ENCODE results near the gene NTRK2. TPM values are rescaled to one million over a fixed set of nuclear protein-coding genes. Genes with fewer than 3 reads are reported as not detected.

Gene NTRK2
- total and polyA plus RNA-seq, 2 donors: 7.7 to 56.7 TPM

DNA sequence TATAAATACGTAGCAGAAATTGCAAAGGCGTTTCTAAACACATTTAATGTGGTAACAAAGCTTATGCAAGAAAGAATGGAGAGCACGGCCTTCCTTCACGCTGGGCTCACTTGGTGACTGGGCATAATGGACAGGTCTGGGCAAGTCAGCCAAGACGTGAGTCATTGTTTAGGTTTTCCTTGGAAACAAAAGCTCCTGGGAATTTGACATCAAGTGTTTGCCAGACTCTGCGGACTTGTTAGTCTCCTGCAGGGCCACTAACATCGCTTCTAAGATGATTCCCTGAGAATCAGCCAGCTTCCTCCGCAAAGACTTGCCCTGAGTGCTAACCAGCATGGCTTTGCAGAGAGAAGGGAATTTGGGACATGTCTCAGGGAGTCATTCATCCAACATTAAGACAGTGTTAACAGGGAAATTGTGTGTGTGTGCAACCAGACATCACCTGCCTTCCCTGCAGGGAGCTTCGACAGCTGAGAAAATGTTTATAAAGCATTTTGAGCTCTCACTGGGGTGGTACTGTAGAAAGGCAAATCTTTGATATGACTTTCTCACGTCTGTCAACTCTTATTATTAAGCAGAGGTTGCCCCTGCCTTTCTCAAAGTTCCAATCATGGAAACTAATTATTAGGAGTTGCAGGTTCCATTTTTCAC is 182.5 kb downstream of the NTRK2 start:
- no peak overlapping the region for H3K27ac ChIP-seq (ENCODE audit: low read depth)

GRCh38 chr9:84852617-84853301 is 183.2 kb downstream of the NTRK2 start:
- no peak for DNase-seq (ENCODE audit: extremely low spot score)
- H3K4me1 ChIP-seq (ENCODE audit: insufficient read depth): no peaks in the 10 kb centered on the region
- WGBS: 60% methylated on average over 1 of the region's 1 CpG
- no peak overlapping the region for H3K27ac ChIP-seq (ENCODE audit: low read depth)
- no peaks in the 10 kb centered on the region for H3K36me3 ChIP-seq (ENCODE audit: insufficient read depth)
- H3K4me3 ChIP-seq (ENCODE audit: low read depth, low read length): no peak overlapping the region

More for the DNA sequence above, 182.5 kb downstream of the NTRK2 start:
- H3K4me1 ChIP-seq (ENCODE audit: insufficient read depth): no peaks in the 10 kb centered on the region
- no peak overlapping the region for H3K4me3 ChIP-seq (ENCODE audit: low read depth, low read length)
- no peaks in the 10 kb centered on the region for H3K36me3 ChIP-seq (ENCODE audit: insufficient read depth)
- WGBS: 47% methylated on average over 10 of the region's 10 CpGs
- DNase-seq (ENCODE audit: extremely low spot score): no peak

- no peak overlapping the region for H3K27ac ChIP-seq (ENCODE audit: low read depth)
- no peaks in the 10 kb centered on the region for H3K36me3 ChIP-seq (ENCODE audit: insufficient read depth)
- WGBS: 68% methylated on average over 4 of the region's 4 CpGs
- H3K4me1 ChIP-seq (ENCODE audit: insufficient read depth): no peaks in the 10 kb centered on the region
- no peak overlapping the region for H3K4me3 ChIP-seq (ENCODE audit: low read depth, low read length)
- no peak for DNase-seq (ENCODE audit: extremely low spot score)
Measured at GRCh38 chr9:84856181-84856632, 186.7 kb downstream of the NTRK2 start.

GRCh38 chr9:84857211-84857610 is 187.7 kb downstream of the NTRK2 start:
- Histone ChIP-seq H3K27ac (ENCODE audit: low read depth) (no peak overlapping the region), H3K4me1 (ENCODE audit: insufficient read depth) (no peaks in the 10 kb centered on the region), H3K36me3 (ENCODE audit: insufficient read depth) (no peaks in the 10 kb centered on the region), H3K4me3 (ENCODE audit: low read depth, low read length) (no peak overlapping the region)
- WGBS: 65% methylated on average over 1 of the region's 1 CpG
- no peak for DNase-seq (ENCODE audit: extremely low spot score)

DNA sequence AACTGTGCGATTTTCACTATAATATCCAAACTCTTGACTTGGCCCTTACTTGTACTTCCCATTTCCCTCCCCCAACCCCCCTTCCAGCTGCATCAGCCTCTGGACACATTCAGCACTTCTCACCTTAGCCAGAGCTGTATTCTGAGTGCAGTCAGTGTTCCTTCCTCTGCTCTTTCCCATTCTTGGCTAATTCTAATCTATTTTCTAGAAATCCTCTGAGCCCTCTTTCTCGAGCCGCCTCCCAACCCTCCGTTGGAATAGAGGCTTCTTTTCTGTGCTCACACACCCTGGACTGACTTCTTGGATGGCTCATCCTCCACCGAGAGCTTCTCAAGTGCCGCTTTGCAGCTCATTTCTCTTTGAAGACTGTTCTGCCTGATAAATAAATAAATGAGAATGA is 188.8 kb downstream of the NTRK2 start:
- 60% methylated on average over 6 of the region's 6 CpGs for WGBS
- Histone ChIP-seq H3K36me3 (ENCODE audit: insufficient read depth) (no peaks in the 10 kb centered on the region), H3K4me1 (ENCODE audit: insufficient read depth) (no peaks in the 10 kb centered on the region), H3K27ac (ENCODE audit: low read depth) (no peak overlapping the region), H3K4me3 (ENCODE audit: low read depth, low read length) (no peak overlapping the region)
- no peak for DNase-seq (ENCODE audit: extremely low spot score)

DNA sequence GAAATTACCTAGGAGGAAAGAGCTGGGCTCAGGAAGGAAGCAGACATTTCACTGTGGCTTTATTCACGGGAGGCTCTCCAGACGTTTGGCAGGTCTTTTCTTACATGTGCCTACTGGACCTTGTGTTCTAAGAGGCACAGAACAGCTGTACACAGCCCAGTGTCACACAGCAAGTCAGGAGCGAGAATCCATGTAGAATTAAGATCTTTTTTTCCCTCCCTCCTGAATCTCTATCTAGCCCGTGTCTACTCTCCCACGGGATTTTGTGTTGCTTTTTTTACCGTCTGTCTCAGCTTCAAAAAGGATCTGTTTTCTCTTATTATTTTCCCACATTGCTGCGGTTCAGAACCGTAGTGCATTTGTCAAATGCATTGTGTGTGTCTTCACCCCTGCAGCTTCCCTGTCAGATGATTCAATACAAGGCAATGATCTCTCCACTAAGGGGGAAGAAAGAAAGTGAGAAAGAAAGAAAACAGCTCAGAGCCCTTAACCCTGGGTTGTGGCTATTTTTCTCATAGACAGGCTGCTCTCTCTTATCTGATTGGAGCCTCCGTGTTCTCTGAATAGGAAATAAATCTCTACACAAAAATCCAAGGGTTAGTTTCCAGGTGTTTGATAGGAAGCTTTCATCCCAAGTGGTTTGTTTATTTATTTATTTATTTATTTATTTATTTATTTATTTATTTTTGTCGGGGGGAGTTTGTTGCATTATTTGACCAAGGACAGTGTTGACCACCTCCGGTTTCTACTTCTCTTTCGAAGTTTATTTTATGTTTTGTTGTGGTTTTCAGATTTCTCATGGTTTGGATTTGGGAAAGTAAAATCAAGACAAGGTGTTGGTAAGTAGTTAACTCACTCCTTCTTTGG is 191.0 kb downstream of the NTRK2 start:
- WGBS: 72% methylated on average over 12 of the region's 12 CpGs

GRCh38 chr9:84861455-84861854 is 191.9 kb downstream of the NTRK2 start:
- Histone ChIP-seq H3K27ac (ENCODE audit: low read depth) (no peak overlapping the region), H3K4me3 (ENCODE audit: low read depth, low read length) (no peak overlapping the region), H3K36me3 (ENCODE audit: insufficient read depth) (no peaks in the 10 kb centered on the region), H3K4me1 (ENCODE audit: insufficient read depth) (no peaks in the 10 kb centered on the region)
- no peak for DNase-seq (ENCODE audit: extremely low spot score)
- WGBS: 89% methylated on average over 4 of the region's 4 CpGs

More for the DNA sequence above, 191.0 kb downstream of the NTRK2 start:
- no peak overlapping the region for H3K4me3 ChIP-seq (ENCODE audit: low read depth, low read length)
- H3K4me1 ChIP-seq (ENCODE audit: insufficient read depth): no peaks in the 10 kb centered on the region
- no peak for DNase-seq (ENCODE audit: extremely low spot score)
- no peak overlapping the region for H3K27ac ChIP-seq (ENCODE audit: low read depth)
- H3K36me3 ChIP-seq (ENCODE audit: insufficient read depth): no peaks in the 10 kb centered on the region

- DNase-seq (ENCODE audit: extremely low spot score): no peak
- no peak overlapping the region for H3K27ac ChIP-seq (ENCODE audit: low read depth)
- 96% methylated on average over 7 of the region's 7 CpGs for WGBS
- H3K4me3 ChIP-seq (ENCODE audit: low read depth, low read length): no peak overlapping the region
- no peaks in the 10 kb centered on the region for H3K36me3 ChIP-seq (ENCODE audit: insufficient read depth)
- H3K4me1 ChIP-seq (ENCODE audit: insufficient read depth): no peaks in the 10 kb centered on the region
Measured at GRCh38 chr9:84862308-84862707, 192.8 kb downstream of the NTRK2 start.

DNA sequence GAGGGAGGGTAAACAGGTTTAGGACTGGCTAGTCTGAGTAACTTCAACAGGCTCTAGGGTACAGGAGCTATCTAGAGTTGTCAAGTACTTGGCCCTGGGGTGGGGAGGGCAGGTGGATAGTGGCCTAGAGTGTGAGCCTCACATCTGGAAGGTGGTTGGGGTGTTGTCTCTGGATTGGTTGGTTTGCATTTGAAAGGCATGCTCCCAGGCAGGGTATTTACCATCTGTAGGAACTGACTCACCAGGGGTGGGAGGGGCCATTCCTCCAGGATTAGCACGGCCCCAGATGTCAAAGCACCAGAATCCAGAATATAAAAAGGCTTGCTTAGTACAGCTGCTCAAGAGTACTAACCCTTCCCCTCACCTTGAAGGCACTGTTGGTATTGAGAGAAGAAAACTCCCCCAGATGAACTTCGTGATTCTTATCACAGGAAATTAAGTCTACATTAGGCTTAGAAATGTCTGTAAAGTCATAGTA is 193.3 kb downstream of the NTRK2 start:
- no peak for DNase-seq (ENCODE audit: extremely low spot score)
- 30% methylated on average over 2 of the region's 2 CpGs for WGBS

DNA sequence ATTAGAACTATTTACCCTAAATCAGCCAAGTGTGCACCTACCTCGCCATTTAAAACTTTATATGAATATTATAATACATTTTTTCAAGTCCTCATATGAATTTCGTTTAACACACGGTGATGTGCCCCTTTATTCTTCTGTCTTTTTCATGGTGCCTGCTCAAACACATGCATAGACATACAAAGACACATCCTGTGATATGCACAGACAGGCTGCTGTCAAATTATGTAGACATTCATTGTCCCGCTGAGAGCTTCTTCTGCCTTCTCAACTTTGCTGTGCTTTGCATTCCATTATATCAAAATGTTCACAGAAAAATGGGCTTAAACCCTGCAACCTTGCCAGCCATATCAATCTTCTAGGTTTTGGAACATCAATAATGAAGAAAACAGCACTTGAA is 193.8 kb downstream of the NTRK2 start:
- WGBS: 86% methylated on average over 4 of the region's 4 CpGs
- no peak for DNase-seq (ENCODE audit: extremely low spot score)
- H3K4me3 ChIP-seq (ENCODE audit: low read depth, low read length): no peak overlapping the region
- H3K36me3 ChIP-seq (ENCODE audit: insufficient read depth): no peaks in the 10 kb centered on the region
- no peak overlapping the region for H3K27ac ChIP-seq (ENCODE audit: low read depth)
- H3K4me1 ChIP-seq (ENCODE audit: insufficient read depth): no peaks in the 10 kb centered on the region

More for the DNA sequence above, 193.3 kb downstream of the NTRK2 start:
- no peaks in the 10 kb centered on the region for H3K4me1 ChIP-seq (ENCODE audit: insufficient read depth)
- H3K4me3 ChIP-seq (ENCODE audit: low read depth, low read length): no peak overlapping the region
- no peaks in the 10 kb centered on the region for H3K36me3 ChIP-seq (ENCODE audit: insufficient read depth)
- H3K27ac ChIP-seq (ENCODE audit: low read depth): no peak overlapping the region

DNA sequence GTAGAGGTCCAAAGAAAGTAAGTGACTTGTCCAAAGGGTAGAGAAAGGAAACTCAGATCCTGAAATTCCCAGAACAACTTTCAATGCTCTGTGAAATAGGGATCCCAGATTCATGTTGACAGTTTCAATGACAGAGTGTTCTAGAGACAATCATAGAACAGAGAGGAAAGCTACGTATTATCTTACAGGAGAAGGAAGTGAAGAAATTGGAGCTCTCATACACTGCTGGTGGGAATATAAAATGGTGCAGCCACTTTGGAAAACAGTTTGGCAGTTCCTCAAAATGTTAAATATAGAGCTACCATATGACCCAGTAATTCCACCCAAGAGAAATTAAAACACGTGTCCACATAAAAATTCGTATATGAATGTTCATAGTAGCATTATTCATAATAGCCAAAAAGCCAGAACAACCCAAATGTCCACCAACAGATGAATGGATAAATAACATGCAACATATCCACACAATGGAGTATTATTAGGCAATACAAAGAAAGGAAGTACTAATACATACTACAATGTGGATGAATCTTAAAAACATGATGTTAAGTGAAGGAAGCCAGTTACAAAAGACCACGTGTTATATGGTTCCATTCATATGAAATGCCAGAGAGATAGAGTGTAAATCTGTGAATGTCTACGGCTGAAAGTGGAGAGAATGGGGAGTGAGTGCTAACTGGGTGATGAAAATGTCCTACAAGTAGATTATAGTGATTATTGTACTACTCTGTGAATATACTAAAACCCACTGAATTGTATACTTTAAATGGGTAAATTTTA is 197.1 kb downstream of the NTRK2 start:
- no peaks in the 10 kb centered on the region for H3K36me3 ChIP-seq (ENCODE audit: insufficient read depth)
- H3K27ac ChIP-seq (ENCODE audit: low read depth): no peak overlapping the region
- no peaks in the 10 kb centered on the region for H3K4me1 ChIP-seq (ENCODE audit: insufficient read depth)
- WGBS: 73% methylated on average over 5 of the region's 5 CpGs
- H3K4me3 ChIP-seq (ENCODE audit: low read depth, low read length): no peak overlapping the region
- no peak for DNase-seq (ENCODE audit: extremely low spot score)

- H3K36me3 ChIP-seq (ENCODE audit: insufficient read depth): no peaks in the 10 kb centered on the region
- no peaks in the 10 kb centered on the region for H3K4me1 ChIP-seq (ENCODE audit: insufficient read depth)
- WGBS: 79% methylated on average over 3 of the region's 3 CpGs
- DNase-seq (ENCODE audit: extremely low spot score): no peak
- no peak overlapping the region for H3K27ac ChIP-seq (ENCODE audit: low read depth)
- H3K4me3 ChIP-seq (ENCODE audit: low read depth, low read length): no peak overlapping the region
Measured at GRCh38 chr9:84867186-84867585, 197.7 kb downstream of the NTRK2 start.

GRCh38 chr9:84869091-84869490 is 199.6 kb downstream of the NTRK2 start:
- Histone ChIP-seq H3K4me1 (ENCODE audit: insufficient read depth) (no peaks in the 10 kb centered on the region), H3K36me3 (ENCODE audit: insufficient read depth) (no peaks in the 10 kb centered on the region), H3K4me3 (ENCODE audit: low read depth, low read length) (no peak overlapping the region), H3K27ac (ENCODE audit: low read depth) (no peak overlapping the region)
- no peak for DNase-seq (ENCODE audit: extremely low spot score)
- whole genome bisulfite sequencing: 93% methylated on average over 2 of the region's 2 CpGs
